ENCODE data around the gene PSMA7. TPM values are rescaled to one million over a fixed set of nuclear protein-coding genes. Genes with fewer than 3 reads are reported as not detected.

PSMA7 gene
- total RNA-seq, 1 experiment from 2014 or later, result 702 TPM

DNA sequence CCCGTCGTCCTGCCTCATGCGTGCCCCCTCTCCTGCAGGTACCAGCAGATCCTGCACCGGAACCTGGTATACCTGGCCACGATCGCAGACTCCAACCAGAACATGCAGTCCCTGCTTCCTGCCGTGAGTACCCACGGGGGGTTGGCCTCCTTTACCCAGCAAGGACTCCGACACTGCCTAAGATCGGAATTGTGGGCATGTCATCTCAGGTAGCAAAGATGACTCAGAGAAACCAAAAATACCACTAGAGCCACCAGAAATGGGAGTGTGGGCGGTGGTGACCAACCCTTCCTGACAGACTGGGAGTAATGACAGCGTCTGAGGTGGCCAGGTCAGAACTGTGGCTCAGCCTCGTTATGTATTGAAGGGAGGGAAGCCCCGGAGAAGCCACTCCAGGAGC, 16.6 kb upstream of the PSMA7 start:
- Histone ChIP-seq H3K27me3 (replicated peaks; ENCODE audit: control insufficient read depth, insufficient read depth, low read length) (no peaks in the 10 kb centered on the region), H3K9me3 (no peaks in the 10 kb centered on the region), H3K4me3 (ENCODE audit: low read depth, low read length) (no peak overlapping the region), H3K36me3 (ENCODE audit: control insufficient read depth, insufficient read depth, low read length) (peaks cover 12% of the 10 kb centered on the region), H3K4me1 (peaks cover 24% of the 10 kb centered on the region)
- ChIA-PET CTCF (interaction anchor here (0.7 kb wide), 1 partner anchor 80 kb away, joined by 4 read pairs; no protein-coding TSS in a partner anchor), POLR2A (no interaction called here)
- no peaks in the 10 kb centered on the region for H3K9me3 Mint-ChIP-seq (ENCODE audit: unreplicated experiment)
- no peak for TF ChIP-seq CTCF (IDR thresholded peaks at IDR 0.05; ENCODE audit: insufficient read depth in 1 of 2, low read depth in 1 of 2, low read length in 1 of 2, severe bottlenecking in 1 of 2, unreplicated experiment in 1 of 2)
- BruUV-seq (replicated peaks), result no TSS peak
- no peak overlapping the region for H3K4me3 Mint-ChIP-seq (ENCODE audit: unreplicated experiment)
- peak in 1 of 2 experiments; percentile 52 for DNase-seq
- intact Hi-C loops (cut with micrococcal nuclease; ENCODE audit: unreplicated experiment), result no loop called here
- H3K4me1 Mint-ChIP-seq (ENCODE audit: low read depth, unreplicated experiment), result peaks cover 11% of the 10 kb centered on the region
- no peak overlapping the region for H3K27ac Mint-ChIP-seq (ENCODE audit: unreplicated experiment)
- H3K27me3 Mint-ChIP-seq (ENCODE audit: insufficient read depth, unreplicated experiment), result no peaks in the 10 kb centered on the region
- H3K36me3 Mint-ChIP-seq (ENCODE audit: insufficient read depth, unreplicated experiment), result peaks cover 65% of the 10 kb centered on the region

- no peaks in the 10 kb centered on the region for H3K9me3 ChIP-seq
- no peak for TF ChIP-seq CTCF (IDR thresholded peaks at IDR 0.05; ENCODE audit: insufficient read depth in 1 of 2, low read depth in 1 of 2, low read length in 1 of 2, severe bottlenecking in 1 of 2, unreplicated experiment in 1 of 2)
- ChIA-PET POLR2A (no interaction called here), CTCF (no interaction called here)
- Mint-ChIP-seq H3K27ac (ENCODE audit: unreplicated experiment) (no peak overlapping the region), H3K27me3 (ENCODE audit: insufficient read depth, unreplicated experiment) (no peaks in the 10 kb centered on the region), H3K4me1 (ENCODE audit: low read depth, unreplicated experiment) (peaks cover 11% of the 10 kb centered on the region), H3K4me3 (ENCODE audit: unreplicated experiment) (no peak overlapping the region), H3K9me3 (ENCODE audit: unreplicated experiment) (no peaks in the 10 kb centered on the region), H3K36me3 (ENCODE audit: insufficient read depth, unreplicated experiment) (peaks cover 69% of the 10 kb centered on the region)
- no peak for DNase-seq
- no peaks in the 10 kb centered on the region for H3K27me3 ChIP-seq (replicated peaks; ENCODE audit: control insufficient read depth, insufficient read depth, low read length)
- peaks cover 24% of the 10 kb centered on the region for H3K4me1 ChIP-seq
- intact Hi-C loops (cut with micrococcal nuclease; ENCODE audit: unreplicated experiment), result no loop called here
- no peak overlapping the region for H3K4me3 ChIP-seq (ENCODE audit: low read depth, low read length)
- H3K36me3 ChIP-seq (ENCODE audit: control insufficient read depth, insufficient read depth, low read length), result peaks cover 7% of the 10 kb centered on the region
- no TSS peak for BruUV-seq (replicated peaks)
Measured at GRCh38 chr20:62159052-62159451, 15.9 kb upstream of the PSMA7 start.

- Histone ChIP-seq H3K4me3 (ENCODE audit: low read depth, low read length) (no peak overlapping the region), H3K4me1 (peaks cover 24% of the 10 kb centered on the region), H3K27me3 (replicated peaks; ENCODE audit: control insufficient read depth, insufficient read depth, low read length) (no peaks in the 10 kb centered on the region), H3K9me3 (no peaks in the 10 kb centered on the region), H3K36me3 (ENCODE audit: control insufficient read depth, insufficient read depth, low read length) (peaks cover 8% of the 10 kb centered on the region)
- intact Hi-C loops (cut with micrococcal nuclease; ENCODE audit: unreplicated experiment), result no loop called here
- no peak for DNase-seq
- no peaks in the 10 kb centered on the region for H3K27me3 Mint-ChIP-seq (ENCODE audit: insufficient read depth, unreplicated experiment)
- TF ChIP-seq CTCF (IDR thresholded peaks at IDR 0.05; ENCODE audit: insufficient read depth in 1 of 2, low read depth in 1 of 2, low read length in 1 of 2, severe bottlenecking in 1 of 2, unreplicated experiment in 1 of 2), result no peak
- peaks cover 11% of the 10 kb centered on the region for H3K4me1 Mint-ChIP-seq (ENCODE audit: low read depth, unreplicated experiment)
- H3K36me3 Mint-ChIP-seq (ENCODE audit: insufficient read depth, unreplicated experiment), result peaks cover 69% of the 10 kb centered on the region
- ChIA-PET POLR2A (no interaction called here), CTCF (no interaction called here)
- BruUV-seq (replicated peaks), result no TSS peak
- no peak overlapping the region for H3K4me3 Mint-ChIP-seq (ENCODE audit: unreplicated experiment)
- no peak overlapping the region for H3K27ac Mint-ChIP-seq (ENCODE audit: unreplicated experiment)
- H3K9me3 Mint-ChIP-seq (ENCODE audit: unreplicated experiment), result no peaks in the 10 kb centered on the region
Measured at GRCh38 chr20:62158541-62158940, 15.3 kb upstream of the PSMA7 start.
